Ureter (tissue), 1 donor: ENCODE data around the gene NHSL1. TPM values are rescaled to one million over a fixed set of nuclear protein-coding genes. Genes with fewer than 3 reads are reported as not detected.

Source experiments
- DNase-seq: peaks from one replicate; pipeline ENCODE4 v3.0.0-alpha.2; 2020; ENCODE audit warnings: low spot score
- total RNA-seq: library from RNA; stranded (reverse); gene quantifications from one replicate; pipeline ENCODE4 v1.2.4, GENCODE V29; 2023
- donor health status: DM: yes; HTN: yes; CAD: no.

NHSL1 gene
- 25.1 TPM for total RNA-seq

GRCh38 chr6:138499303-138500018 is at the start of gene NHSL1:
NHSL1 (minus strand) TSS chr6:138499494; CDS start chr6:138499290, 204 bp downstream.
- no peak for DNase-seq

GRCh38 chr6:138546733-138547185 is 47.5 kb upstream of the NHSL1 start:
- no peak for DNase-seq

- no peak for DNase-seq
Observed at GRCh38 chr6:138545621-138545980, 46.3 kb upstream of the NHSL1 start.

- no peak for DNase-seq
Observed at GRCh38 chr6:138544501-138544900, 45.2 kb upstream of the NHSL1 start.

- no peak for DNase-seq
Observed at GRCh38 chr6:138543657-138544056, 44.4 kb upstream of the NHSL1 start.

- no peak for DNase-seq
Observed at GRCh38 chr6:138541823-138542481, 42.7 kb upstream of the NHSL1 start.

- no peak for DNase-seq
Observed at GRCh38 chr6:138540468-138540867, 41.2 kb upstream of the NHSL1 start.

GRCh38 chr6:138539876-138540275 is 40.6 kb upstream of the NHSL1 start:
- no peak for DNase-seq

- DNase-seq = no peak
Observed at GRCh38 chr6:138538390-138539031, 39.2 kb upstream of the NHSL1 start.

- DNase-seq = no peak
Observed at GRCh38 chr6:138537106-138537505, 37.8 kb upstream of the NHSL1 start.

GRCh38 chr6:138535728-138536455 is 36.6 kb upstream of the NHSL1 start:
- no peak for DNase-seq

- no peak for DNase-seq
Observed at GRCh38 chr6:138533667-138534066, 34.4 kb upstream of the NHSL1 start.

- DNase-seq = no peak
Observed at GRCh38 chr6:138531387-138531786, 32.1 kb upstream of the NHSL1 start.

- no peak for DNase-seq
Observed at GRCh38 chr6:138529478-138529877, 30.2 kb upstream of the NHSL1 start.

GRCh38 chr6:138528956-138529355 is 29.7 kb upstream of the NHSL1 start:
- DNase-seq = no peak

- no peak for DNase-seq
Observed at GRCh38 chr6:138528137-138528536, 28.8 kb upstream of the NHSL1 start.

- no peak for DNase-seq
Observed at GRCh38 chr6:138527411-138528088, 28.3 kb upstream of the NHSL1 start.

GRCh38 chr6:138526822-138527235 is 27.5 kb upstream of the NHSL1 start:
- no peak for DNase-seq

- no peak for DNase-seq
Observed at GRCh38 chr6:138525355-138525754, 26.1 kb upstream of the NHSL1 start.

GRCh38 chr6:138524526-138524925 is 25.2 kb upstream of the NHSL1 start:
- DNase-seq = no peak

- DNase-seq = no peak
Observed at GRCh38 chr6:138523347-138524210, 24.3 kb upstream of the NHSL1 start.
